HL-60 (cell line): ENCODE results near the gene KCNJ1.

Source experiments
- DNase-seq, 2 experiments: peaks; one replicate each; pipeline ENCODE4 v3.0.0-alpha.2; 2010 to 2020; ENCODE audit warnings: low read depth in 1 of 2, low spot score in 1 of 2
- H3K27ac ChIP-seq: fragments of 250-450 bp; sonication (Bioruptor Pico); replicated peaks from 2 replicates; pipeline ENCODE4 v1.5.1; 2020; ENCODE audit warnings: mild to moderate bottlenecking, moderate library complexity
- H3K27me3 ChIP-seq: fragments of 250-450 bp; sonication (Bioruptor Pico); 2 replicates; pipeline ENCODE4 v1.5.1; 2021; ENCODE audit warnings: mild to moderate bottlenecking, moderate library complexity; ENCODE audit not compliant: insufficient read depth, poor library complexity, severe bottlenecking
- H3K4me3 ChIP-seq: replicated peaks from 2 replicates; pipeline ENCODE4 v1.5.1; 2011; ENCODE audit warnings: mild to moderate bottlenecking, control low read depth, low read length; ENCODE audit not compliant: insufficient read depth
- GABPA ChIP-seq: IDR thresholded peaks from 2 replicates; pipeline ENCODE4 v1.6.1; 2012; ENCODE audit warnings: low read depth
- POLR2AphosphoS5 ChIP-seq: IDR thresholded peaks from 2 replicates; pipeline ENCODE4 v1.6.1; 2012; ENCODE audit warnings: low read depth
- SPI1 ChIP-seq: IDR thresholded peaks from 2 replicates; pipeline ENCODE4 v1.6.1; 2012; ENCODE audit warnings: low read depth, mild to moderate bottlenecking, borderline replicate concordance
- TF ChIP-seq, protein P1 (sequence below): IDR thresholded peaks from 2 replicates; pipeline ENCODE4 v1.6.1; 2012; ENCODE audit warnings: low read depth; ENCODE audit not compliant: insufficient replicate concordance
- TF ChIP-seq, protein P2 (sequence below): IDR thresholded peaks from one replicate; pipeline ENCODE4 v1.5.1; 2011; ENCODE audit warnings: low read length, control low read depth, inconsistent platforms; ENCODE audit not compliant: insufficient read depth

The KCNJ1 gene

DNA sequence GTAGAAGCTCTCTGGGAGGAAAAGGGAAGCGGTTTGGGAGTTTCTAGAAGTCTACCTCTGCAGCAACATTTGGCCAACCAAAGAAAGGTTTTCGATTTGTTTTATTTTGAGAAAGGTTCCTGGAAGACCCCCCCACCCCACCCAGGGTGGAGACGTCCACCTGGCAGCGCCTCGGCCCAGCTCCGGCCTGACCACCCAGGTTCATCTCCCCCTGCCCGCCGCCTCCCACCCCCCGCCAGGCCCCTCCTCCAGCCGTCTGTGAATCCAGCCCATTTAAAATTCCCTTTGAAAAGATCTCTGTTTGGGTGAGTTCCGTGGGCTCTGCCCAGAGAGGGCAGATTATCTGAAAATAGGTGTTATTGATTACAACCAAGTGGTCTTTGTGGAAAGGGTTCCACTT, 43.3 kb downstream of the KCNJ1 start:
- Histone ChIP-seq H3K27me3 (no peaks in the 10 kb centered on the region), H3K4me3 (no peak overlapping the region), H3K27ac (no peak overlapping the region)
- DNase-seq: no peak
- TF ChIP-seq SPI1 (no peak), GABPA (no peak), POLR2AphosphoS5 (no peak)
- TF ChIP-seq, protein P1, sequence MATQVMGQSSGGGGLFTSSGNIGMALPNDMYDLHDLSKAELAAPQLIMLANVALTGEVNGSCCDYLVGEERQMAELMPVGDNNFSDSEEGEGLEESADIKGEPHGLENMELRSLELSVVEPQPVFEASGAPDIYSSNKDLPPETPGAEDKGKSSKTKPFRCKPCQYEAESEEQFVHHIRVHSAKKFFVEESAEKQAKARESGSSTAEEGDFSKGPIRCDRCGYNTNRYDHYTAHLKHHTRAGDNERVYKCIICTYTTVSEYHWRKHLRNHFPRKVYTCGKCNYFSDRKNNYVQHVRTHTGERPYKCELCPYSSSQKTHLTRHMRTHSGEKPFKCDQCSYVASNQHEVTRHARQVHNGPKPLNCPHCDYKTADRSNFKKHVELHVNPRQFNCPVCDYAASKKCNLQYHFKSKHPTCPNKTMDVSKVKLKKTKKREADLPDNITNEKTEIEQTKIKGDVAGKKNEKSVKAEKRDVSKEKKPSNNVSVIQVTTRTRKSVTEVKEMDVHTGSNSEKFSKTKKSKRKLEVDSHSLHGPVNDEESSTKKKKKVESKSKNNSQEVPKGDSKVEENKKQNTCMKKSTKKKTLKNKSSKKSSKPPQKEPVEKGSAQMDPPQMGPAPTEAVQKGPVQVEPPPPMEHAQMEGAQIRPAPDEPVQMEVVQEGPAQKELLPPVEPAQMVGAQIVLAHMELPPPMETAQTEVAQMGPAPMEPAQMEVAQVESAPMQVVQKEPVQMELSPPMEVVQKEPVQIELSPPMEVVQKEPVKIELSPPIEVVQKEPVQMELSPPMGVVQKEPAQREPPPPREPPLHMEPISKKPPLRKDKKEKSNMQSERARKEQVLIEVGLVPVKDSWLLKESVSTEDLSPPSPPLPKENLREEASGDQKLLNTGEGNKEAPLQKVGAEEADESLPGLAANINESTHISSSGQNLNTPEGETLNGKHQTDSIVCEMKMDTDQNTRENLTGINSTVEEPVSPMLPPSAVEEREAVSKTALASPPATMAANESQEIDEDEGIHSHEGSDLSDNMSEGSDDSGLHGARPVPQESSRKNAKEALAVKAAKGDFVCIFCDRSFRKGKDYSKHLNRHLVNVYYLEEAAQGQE: no peak
- TF ChIP-seq, protein P2, sequence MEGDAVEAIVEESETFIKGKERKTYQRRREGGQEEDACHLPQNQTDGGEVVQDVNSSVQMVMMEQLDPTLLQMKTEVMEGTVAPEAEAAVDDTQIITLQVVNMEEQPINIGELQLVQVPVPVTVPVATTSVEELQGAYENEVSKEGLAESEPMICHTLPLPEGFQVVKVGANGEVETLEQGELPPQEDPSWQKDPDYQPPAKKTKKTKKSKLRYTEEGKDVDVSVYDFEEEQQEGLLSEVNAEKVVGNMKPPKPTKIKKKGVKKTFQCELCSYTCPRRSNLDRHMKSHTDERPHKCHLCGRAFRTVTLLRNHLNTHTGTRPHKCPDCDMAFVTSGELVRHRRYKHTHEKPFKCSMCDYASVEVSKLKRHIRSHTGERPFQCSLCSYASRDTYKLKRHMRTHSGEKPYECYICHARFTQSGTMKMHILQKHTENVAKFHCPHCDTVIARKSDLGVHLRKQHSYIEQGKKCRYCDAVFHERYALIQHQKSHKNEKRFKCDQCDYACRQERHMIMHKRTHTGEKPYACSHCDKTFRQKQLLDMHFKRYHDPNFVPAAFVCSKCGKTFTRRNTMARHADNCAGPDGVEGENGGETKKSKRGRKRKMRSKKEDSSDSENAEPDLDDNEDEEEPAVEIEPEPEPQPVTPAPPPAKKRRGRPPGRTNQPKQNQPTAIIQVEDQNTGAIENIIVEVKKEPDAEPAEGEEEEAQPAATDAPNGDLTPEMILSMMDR: no peak

DNA sequence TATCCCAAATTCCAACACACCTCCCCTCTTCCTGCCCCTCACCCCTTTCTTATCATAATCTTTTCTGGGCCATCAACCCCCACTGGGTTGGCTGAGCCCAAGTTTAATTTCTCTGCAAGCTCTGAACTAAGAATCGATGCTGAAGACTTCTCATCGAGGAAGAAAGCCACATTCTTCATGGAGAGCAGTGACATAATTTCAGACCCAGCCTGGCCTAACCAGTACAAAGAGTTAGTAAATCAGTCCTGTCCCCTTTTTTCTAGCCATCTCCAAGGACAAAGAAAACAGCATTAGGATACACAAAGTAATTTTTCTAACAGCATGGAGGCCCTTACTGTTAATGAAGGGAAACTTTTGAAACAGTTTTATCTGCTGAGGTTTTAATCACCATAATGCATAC, 45.0 kb downstream of the KCNJ1 start:
- TF ChIP-seq GABPA (no peak), POLR2AphosphoS5 (no peak), SPI1 (no peak)
- TF ChIP-seq, protein P2: no peak
- TF ChIP-seq, protein P1: no peak
- no peak for DNase-seq

DNA sequence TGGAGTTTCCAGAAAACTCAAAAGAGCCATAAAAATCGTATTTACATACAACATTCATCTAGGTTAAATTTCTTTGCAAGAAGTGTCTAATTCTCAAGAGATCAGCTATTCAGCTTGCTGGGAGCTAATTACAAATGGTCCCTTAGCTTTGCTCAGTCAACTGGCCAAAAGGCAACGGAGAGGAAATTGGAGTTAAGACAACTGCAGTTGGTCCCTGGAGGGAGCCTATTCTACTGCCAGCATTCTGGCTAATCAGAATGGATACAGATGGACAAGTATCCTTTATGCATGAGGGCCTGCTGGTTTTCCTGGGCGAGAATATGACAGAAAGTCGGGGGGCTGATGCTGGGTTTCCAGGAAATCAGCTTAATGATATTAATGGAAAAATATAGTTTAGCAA, 45.5 kb downstream of the KCNJ1 start:
- TF ChIP-seq GABPA: no peak
- TF ChIP-seq, protein P2: no peak
- no peak for TF ChIP-seq POLR2AphosphoS5
- TF ChIP-seq SPI1: no peak
- TF ChIP-seq, protein P1: no peak
- DNase-seq: no peak

More for the DNA sequence above, 45.0 kb downstream of the KCNJ1 start:
- no peak overlapping the region for H3K4me3 ChIP-seq
- H3K27me3 ChIP-seq: no peaks in the 10 kb centered on the region
- H3K27ac ChIP-seq: no peak overlapping the region

More for the DNA sequence above, 45.5 kb downstream of the KCNJ1 start:
- Histone ChIP-seq H3K27ac (no peak overlapping the region), H3K4me3 (no peak overlapping the region), H3K27me3 (no peaks in the 10 kb centered on the region)
